Activated T-cell treated with anti-CD3 and anti-CD28 coated beads for 4 hours (primary cell): ENCODE data around the gene TSC22D1.

Experiments used
- DNase-seq: peaks from one replicate; pipeline ENCODE4 v3.0.0-alpha.2; 2020

TSC22D1 gene

DNA sequence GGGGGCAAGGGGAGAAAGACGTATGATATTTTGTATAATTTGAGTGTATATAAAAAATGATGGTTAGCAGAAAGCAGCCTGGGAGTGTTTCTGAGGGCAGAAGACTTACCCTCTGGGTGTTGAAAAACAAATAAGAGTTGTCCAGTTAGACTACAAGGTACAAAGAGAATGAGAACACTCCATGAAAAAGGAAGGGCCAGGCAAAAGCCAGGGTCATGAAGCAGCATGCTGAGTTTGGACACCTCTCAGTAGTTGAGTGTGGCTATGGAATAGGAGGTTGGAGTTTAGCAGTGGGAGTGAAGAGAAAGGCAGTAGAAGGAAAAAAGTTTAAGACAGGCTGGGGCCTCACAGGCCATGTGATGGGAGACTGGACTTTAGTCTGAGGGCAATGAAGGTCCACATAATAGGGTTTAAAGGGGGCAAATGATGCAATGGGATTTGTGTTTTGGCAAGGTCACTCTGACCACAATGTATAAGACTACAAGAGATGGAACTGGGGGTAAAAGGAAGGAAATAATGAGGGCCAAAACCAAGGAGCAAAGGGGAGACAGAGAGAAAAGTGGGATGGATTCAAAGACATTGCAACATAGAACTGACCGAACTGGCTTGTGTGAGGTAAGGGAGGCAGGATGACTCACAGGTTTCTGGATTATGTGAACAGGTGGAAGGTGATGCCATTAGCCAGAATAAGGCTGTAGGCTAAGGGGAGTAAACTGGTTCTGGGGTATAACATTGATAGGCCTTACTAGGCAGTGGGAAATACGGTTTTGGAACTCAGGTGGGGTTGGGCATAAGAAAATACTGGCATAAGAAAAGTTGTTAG, 125.9 kb downstream of the TSC22D1 start:
- no peak for DNase-seq

DNA sequence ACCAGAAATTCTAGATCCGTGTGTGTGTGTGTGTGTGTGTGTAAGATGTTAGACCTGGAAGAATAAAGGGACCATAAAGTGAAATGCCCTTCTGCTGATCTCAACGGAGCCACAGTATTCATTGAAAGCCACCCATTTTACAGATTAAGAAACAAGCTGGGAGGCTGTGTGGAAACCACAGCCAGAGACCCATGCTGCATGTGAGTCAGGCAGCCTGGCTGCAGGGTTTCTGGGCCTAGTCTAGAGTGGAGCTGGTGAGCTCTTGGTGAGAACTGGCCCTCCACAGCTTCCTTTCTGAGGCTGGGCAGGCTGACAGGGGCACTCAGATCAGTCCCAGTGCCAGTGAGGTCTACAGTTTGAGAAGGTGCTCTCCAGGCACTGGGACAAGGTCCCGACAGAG, 127.3 kb downstream of the TSC22D1 start:
- no peak for DNase-seq

DNA sequence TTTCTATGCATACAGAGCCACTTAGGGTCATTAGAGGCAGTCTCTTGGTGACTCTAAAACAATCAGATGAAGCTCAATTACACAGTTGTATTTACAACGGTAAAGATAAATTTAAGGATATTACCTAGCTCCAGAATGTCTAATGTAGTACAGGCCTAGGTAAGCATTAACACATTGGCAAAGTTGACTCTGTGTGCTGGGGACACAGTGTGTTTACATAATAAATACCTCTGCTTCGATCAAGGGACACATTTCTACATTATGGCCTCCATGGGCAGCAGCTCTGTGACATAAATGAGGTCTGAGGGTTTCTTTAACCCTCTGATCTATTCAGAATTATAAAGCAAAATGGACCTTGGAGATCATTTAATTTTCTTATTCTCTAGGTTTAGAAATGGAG, 127.8 kb downstream of the TSC22D1 start:
- DNase-seq, result no peak

DNA sequence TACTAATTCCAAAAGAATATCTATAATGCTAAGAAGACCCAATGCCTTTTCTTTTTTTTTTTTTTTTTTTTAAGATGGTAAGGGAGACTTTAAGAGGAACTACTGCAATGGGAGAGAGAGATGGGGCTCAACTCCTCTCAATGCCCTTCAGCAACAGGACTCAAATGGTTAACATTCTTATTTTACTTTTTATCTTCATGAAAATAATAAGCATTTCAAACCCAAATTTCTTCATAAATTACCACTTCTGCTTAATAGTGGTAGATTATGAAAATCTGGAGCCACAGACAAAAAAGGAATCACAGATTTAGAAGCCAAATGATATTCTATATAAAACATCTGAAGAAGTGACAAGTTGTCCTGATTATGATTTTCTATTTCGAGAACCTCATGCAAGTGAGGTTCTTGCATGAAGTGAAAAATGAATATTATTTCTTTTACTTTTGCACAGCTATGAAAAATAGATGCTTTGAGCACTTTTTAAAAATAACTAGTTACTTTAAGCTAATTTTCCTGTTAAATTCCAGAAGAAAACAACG, 128.3 kb downstream of the TSC22D1 start:
- no peak for DNase-seq

DNA sequence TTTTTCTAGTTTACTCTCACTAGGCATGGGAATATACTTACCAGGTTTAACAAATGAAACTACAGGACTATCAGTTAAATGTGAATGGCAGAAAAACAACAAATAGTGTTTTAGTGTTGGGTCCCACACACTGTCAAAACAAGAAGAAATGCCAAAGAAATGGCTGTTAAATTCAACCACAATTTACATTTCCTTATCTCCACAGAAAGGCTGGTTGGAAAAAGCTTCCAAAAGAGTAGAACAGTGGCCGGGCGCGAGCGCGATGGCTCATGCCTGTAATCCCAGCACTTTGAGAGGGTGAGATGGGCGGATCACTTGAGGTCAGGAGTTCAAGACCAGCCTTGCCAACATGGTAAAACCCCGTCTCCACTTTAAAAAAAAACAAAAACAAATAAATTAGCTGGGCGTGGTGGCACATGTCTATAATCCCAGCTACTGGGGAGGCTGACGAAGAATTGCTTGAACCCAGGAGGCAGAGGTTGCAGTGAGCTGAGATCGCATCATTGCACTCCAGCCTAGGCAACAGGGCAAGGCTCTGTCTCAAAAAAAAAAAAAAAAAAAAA, 136.0 kb downstream of the TSC22D1 start:
- DNase-seq, result no peak

DNA sequence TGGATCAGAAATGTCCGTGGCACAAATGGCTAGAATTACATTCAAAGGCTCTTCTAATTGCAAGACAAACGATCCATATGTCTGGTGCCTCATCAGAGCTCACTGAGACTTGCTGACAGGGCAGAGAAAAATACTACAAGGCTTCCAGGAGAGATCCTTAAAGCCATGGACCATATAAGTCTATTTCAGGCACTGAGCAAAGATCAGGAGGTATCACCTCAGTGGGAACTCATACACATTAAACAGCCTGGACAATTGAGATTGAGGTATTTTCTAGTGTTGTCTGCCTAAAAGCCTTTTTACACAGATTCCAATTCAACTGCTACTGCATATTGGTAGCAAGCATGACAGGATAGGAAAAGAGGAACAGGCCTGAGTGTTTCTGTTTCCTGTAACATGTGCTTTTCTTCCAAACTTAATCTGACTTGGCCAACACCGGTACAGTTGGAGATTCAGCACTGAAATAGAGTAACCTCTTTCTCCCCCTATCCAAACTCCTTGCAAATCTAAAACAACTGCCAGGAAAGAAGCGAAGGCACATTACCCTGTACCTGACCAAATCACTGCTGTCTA, 136.6 kb downstream of the TSC22D1 start:
- DNase-seq, result no peak

DNA sequence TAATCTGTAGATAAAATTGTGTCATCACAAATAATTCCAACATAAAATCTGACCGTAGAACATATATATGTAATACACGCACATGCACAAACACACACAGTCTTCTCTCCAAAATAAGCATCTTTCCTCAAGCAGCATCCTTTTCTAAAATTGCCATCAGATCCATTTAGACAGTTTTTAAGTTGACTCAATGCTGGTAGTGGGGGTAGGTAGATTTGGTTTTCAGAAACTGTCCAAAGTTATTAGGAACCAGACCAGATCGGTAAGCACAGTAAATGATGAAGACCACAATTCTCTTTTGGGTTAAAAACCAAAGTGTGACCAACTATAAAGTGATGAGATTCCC, 137.9 kb downstream of the TSC22D1 start:
- no peak for DNase-seq

DNA sequence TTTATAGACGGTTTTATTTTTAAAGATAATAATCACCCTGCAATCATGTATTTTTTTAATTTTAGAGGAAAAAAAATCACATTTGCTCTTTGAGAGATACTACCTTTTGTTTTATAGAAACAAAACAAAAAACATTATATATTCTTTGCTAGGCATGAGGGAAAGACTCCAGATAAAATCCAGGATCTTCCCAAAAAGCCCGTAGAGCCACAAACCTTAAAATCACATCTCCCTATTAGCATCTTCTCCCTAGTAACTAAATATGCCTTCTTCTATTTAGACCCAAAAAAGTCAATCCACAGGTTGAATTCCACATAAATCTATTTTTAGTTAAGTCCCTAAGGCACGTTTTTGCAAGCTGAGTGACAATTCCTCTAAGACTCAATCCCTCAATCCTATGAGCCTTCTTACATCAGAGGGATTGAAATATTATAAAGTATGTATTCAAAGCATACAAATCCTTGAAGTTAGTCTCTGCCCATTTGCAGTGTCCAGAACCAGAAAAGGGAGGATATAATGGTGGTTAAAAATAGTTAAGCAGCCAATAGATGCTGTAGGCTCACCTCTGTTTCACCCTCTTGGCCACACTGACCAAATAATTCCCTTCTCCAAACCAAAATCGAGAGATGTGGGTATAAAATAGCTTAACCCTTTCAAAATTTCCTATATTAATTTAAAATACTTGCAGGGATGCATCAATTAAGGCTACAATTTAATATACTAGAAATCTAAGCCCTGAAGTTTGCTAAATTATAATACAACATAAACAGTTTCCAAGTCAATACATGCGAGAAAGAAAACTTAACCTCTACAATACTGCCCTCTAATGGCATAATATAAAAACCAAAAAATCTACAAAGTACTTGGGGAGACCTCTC, 138.5 kb downstream of the TSC22D1 start:
- DNase-seq, result no peak

DNA sequence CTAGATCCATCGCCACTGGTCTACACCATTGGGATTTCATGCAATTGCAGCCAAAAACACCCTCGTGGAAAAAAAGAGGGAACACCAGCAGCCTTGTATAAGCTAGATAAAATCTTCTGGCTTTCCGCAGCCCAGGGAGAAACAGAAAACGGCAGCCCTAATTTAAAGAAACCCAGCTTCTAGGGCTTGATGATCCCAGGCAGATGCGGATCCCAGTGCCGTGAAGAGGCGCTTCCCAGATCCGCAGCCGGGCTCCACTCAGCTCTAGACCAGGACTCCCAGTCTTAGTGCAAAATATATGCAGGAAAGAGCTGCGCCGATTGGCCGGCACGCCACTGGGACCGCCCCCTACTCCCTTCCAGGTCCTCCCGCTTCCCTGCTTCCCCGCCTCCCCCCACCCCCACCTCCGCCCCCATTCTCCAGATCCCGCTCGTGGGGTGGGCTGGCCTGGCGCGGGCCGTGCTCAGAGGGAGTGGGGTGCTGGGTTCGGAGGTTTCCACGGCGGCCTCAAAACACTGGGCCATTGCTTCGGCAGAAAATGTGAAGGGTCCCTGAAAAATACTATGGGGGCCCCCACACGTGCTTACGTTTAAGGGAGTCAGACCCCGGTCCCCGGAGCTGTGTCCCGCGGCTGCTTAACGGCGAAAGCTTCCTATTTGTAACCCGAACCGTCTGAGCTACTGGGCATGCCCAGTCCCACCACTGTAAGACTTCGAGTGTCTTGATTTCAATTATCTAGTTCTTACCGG, 139.4 kb downstream of the TSC22D1 start:
- peak; percentile 19 for DNase-seq

DNA sequence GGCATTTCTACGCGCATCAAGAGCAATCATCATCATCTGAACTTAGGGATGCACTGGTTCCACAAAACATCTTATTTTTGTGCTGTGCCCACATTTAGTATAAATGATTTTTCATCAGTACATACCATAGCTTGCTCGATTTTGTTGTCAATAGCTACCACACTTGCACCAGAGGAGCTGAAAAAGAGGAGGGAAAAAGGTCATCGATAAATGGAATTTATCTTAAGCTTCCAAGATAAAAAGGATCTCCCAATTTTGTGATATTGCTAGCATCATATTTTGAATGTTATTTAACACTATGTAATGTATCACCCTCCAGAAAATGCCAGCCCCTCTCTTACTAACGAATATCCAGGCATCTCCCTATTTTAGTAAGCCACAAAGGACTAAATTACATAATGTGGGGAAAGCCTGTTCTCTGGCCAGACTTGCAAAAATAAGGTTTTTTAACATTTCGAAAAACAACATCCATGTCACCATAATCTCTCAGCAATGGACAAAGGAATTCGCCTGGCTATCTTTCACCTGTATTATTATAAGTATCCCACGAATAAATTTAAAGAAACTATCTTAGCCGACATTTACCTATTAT, 140.1 kb downstream of the TSC22D1 start:
- no peak for DNase-seq

DNA sequence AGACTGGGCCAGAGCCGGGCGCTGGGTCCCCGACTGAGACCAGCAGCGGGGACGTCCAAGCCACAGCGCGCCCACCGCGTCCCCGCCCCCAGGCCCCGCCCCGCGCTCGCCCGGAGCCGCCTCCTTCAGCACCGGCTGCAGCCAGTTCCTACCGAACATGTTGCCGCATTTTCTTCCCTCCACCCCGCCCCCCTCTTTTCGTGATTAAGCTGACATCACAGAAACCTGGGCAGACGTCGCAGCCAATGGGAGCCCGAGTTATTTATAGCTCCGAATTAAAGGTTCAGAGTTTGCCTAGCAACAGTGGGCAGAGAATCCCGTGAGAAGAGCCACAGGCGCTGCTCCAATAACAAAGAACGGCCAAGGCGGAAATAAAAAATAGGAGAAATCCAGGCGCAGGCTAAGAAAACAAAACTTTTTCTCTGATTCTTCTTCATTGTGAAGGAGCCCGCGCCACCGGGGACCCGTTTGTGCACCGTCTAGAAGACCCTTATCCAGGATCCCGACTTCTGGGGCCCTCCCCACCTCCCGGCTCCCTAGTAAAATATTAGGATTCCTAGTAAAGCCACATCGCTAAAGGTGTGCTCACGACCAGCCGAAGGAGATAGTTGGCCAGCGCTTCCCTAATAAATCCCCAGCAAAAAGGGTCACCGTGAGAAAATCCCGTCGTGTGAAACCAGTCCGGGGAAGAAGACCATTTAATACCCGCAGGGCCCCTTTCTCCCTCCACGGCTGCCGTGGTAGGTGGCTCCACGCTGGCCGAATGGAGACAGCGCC, 140.8 kb downstream of the TSC22D1 start:
- peak; percentile 87 for DNase-seq

DNA sequence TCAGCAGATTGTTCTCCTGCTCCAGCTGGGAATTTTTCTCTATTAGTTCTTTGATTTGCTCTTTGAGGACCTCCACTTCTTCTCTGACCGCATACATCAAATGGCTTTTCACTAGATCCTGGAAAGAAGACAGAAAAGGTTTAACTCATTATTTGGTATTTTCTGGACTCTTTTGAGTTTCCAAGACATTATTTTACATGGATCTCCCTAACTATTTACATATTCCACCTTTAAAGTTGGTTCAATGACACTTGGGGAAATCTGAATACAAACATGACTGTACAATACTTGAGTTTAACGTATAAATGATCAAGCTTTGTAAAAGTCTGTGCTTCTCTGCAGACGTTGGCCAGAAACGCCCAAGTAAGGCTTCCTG, 141.4 kb downstream of the TSC22D1 start:
- DNase-seq, result no peak

DNA sequence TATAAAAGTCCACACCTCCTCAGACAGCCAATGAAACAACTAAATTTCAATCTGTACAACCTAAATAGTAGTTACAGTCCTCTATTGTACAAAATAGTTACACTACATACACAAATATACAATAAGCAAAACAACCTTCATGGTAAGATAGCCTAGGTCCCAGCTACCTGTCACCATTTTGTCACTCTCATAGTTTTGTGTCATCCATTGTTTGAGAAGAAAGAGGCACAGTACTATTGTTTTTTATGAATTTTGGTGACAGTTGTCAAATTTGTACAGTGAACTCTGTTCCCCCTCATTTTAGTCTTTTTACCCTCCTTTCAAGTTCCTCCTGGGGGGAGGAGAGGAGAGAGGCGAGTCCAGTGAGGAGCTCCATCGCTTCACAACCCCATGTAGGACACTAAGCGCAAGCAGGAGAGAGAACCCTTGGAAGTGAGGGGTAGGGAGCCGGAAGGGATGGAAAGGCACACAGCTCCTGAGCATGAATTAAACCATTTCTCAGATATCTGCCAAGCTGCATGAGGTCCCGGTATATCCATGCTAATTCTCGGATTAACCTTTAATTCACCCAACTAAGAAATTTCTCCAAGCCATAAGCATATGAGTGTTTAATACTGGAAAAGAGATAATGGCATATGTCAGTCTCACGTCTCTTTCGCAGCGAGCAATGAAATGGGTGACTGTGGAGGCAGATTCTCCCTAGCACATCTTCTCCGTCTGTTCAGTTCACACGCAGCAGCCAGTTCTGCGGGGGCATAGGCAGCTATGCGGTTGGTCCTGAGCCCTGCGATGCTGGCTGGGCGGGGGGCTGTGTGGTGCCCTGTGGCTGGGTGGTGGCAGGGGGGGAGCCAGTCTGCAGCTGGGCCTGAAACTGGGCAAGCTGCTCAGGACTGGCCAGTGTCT, 142.0 kb downstream of the TSC22D1 start:
- no peak for DNase-seq

DNA sequence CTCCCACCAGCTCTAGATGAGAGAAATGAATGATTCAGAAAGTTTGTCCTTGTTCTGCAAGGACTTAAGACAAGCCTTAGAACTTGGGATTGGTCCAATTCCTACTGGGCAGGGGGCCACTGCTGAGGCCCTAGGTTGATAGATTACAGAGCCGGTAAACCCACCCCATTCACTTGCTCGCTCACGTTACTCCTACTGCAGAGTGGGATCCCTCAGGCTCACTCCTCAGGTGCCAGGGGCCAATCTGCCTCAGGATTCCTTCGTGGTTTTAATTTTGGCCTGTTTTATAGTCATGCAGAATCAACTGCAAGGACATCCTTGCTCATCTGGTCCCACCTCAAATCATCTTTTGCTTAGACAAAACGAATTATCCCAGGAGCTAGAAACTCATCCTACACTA, 143.5 kb downstream of the TSC22D1 start:
- no peak for DNase-seq

DNA sequence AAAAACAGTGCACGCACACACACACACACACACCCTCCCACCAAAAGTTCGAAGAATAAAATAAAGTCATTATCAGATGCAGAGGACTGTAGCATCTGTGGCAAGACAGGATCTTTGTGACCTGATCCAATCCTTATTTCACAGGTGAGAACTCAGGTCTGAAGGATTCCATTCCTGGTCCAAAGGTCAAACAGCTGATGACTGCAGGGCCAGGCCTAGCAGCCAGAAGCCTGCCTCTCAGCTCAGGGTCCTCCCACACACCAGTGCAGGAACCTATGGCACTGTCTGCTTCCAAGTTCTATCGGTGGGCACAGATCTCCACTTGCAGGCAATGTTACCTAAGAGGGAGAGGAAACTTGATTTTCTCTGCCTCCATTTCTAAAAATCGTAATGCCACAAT, 145.0 kb downstream of the TSC22D1 start:
- DNase-seq, result no peak

DNA sequence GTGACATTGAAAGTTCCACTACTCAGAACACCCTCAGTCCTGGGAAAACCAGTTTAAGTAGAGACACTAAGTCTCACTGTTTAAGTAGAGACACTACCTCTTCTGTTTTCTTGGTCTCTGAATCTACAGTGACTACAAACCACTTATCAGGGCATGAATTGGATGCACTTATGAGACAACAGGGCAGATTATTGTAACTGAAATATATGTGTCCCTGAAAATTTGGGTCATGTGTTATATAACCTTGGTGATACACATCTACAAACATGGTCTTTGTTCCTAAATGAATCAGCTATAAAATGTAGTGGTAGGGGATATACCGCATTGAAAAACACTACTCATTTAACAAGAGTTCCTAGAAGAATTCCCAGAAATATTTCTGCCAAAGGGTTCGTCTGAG, 146.8 kb downstream of the TSC22D1 start:
- DNase-seq, result no peak

DNA sequence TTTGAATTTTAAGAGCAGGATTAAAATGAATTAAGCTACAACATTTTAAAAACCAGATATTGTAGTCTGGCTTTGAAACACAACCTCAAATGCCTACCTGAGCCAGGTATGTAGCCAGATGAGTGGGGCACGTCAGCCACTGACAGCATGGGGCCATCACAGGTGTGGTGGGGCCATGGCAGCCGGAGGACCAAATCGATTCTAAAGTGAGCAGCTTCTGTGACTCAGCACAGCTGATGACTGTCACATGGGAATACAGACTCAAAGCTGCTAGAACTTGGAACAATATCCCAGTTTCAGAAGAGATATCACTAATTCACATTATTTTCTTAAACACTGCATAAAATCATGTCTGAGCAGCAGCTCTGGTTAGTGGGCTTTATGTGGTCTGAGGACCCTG, 149.7 kb downstream of the TSC22D1 start:
- no peak for DNase-seq

DNA sequence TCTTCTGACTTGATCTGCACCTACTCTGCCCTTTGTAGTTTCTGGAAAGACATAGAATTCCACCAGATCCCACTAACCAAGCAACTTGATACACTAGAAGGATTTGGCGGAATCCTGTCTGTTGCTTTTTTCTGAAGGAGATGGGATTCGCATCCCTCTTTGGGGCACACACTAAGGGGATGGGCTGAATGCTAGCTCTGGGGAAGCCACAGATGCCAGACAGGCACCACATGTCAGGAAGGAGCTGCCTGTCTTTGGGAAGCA, 150.4 kb downstream of the TSC22D1 start:
- no peak for DNase-seq

DNA sequence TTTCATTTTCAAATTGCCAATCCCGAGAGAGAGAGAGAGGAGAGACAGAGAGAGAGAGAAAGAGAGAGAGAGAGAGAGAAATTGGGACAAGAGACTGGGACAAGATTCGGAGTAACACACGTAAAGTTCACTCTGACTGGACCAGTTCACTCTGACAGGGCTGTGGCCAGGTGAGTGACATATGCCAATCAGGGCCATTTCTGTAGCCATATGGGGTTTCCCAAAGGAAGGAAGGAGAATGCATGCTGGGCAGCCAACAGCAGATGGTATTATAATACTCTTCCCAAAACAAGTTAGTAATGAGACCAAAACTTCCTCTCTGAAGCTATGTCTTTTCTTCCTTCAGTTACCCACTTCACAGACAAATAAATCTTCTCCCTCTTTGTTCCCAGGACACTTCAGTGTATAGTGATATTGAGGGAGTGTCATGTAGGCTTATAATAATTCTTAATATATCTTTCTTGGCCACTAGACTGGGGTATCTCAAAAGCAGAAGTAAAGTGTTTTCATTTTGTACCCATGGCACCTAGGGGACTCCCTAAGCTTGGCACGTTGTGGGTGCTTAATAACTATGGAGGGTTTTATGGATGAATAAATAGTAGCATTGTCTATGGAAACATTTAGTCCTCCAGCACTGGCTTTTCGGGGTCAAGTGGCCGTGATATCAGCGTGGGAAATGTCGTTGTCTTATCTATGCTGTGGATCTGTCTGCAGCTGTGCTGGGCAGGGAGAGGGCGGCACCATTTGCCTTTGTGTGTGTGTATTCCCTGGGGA, 150.9 kb downstream of the TSC22D1 start:
- no peak for DNase-seq

DNA sequence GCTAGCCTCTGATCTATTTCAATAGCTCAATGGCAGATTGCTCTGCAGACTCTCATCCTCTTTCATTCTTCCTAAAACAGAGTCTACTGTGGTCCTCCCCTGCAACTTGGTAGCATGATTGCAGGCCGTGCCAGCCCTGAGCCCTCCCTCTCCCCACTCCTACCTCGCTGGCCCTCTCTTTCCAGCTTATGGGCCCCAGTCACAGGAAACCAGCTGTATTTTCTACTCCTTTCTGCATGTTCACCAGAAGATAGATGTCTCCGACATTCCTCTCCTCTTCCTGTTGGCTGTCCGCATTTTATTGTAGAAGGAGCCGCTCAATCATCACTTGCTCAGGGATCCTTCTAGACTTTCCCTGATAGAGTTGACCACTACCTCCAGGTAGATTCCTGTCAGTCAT, 152.3 kb downstream of the TSC22D1 start:
- no peak for DNase-seq
